ENCODE results near the gene RIC8B. TPM values are rescaled to one million over a fixed set of nuclear protein-coding genes. Genes with fewer than 3 reads are reported as not detected.

The RIC8B gene
- total RNA-seq, 1 donor from 2014 or later, result 16.7 TPM

DNA sequence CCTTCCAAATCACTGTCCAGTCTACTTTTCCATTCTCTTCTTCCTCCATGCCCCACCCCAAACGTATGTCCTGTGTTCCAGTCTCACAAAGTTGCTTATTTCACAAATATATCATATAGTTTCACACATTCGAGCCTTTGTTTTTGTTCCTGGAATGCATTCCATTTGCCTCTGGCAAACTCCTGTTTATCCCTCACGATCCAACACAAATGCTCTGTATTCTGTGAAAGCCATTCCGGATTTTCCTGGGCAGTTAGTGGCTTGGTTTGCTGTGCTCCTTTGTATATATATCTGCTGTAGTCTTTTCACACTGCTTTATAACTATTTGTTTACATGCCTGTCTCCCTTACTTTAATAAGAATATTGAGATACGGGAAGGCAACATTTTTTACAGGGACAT is 9.0 kb downstream of the RIC8B start:
- TF ChIP-seq, protein P1, sequence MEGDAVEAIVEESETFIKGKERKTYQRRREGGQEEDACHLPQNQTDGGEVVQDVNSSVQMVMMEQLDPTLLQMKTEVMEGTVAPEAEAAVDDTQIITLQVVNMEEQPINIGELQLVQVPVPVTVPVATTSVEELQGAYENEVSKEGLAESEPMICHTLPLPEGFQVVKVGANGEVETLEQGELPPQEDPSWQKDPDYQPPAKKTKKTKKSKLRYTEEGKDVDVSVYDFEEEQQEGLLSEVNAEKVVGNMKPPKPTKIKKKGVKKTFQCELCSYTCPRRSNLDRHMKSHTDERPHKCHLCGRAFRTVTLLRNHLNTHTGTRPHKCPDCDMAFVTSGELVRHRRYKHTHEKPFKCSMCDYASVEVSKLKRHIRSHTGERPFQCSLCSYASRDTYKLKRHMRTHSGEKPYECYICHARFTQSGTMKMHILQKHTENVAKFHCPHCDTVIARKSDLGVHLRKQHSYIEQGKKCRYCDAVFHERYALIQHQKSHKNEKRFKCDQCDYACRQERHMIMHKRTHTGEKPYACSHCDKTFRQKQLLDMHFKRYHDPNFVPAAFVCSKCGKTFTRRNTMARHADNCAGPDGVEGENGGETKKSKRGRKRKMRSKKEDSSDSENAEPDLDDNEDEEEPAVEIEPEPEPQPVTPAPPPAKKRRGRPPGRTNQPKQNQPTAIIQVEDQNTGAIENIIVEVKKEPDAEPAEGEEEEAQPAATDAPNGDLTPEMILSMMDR (IDR thresholded peaks at IDR 0.05), result no peak
- DNase-seq, result no peak
- Histone ChIP-seq H3K4me1 (no peaks in the 10 kb centered on the region), H3K36me3 (peaks cover 34% of the 10 kb centered on the region), H3K9me3 (no peaks in the 10 kb centered on the region), H3K4me3 (no peak overlapping the region), H3K27ac (no peak overlapping the region), H3K27me3 (ENCODE audit: low read depth) (no peaks in the 10 kb centered on the region)
- intact Hi-C loops (cut with DNase I), result no loop called here
- ATAC-seq, result no peak

DNA sequence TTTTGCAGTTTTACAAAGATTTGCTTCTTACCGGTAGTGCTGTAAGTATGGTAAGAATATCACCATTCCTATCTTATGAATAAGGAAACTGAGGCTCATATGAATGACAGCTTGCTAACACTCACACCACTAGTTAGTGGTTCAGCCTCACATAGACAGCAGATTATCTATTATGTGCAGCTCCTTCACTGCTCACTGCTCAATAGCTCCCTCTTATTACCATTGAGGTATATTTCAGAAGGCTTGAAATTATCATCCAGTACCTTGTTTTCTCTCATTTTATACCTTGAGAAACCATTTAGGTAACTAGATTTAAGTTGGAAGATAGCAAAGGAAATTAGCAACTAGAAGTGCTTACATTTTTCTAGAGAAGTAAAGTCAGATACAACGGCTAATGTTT is 15.5 kb downstream of the RIC8B start:
- no peak for ATAC-seq
- intact Hi-C loops (cut with DNase I), result no loop called here

DNA sequence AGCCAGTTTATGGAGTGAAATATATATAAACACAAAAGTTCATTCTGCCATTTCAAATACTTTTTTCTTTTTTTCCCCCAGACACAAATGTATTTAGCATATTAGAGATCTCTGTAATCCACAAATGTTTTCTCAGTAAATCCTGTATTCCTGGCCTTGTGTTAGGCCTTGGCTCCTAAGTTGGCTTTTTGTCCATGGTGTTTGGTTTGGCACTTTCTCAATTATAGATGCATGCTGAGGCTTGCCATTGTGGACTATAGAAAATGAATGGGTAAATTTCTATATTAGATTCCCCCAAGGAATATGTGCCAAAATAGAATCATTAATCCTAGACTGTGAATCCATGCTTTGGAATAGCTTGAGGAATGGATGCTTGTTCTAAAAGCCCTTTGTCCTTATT is 17.0 kb downstream of the RIC8B start:
- Histone ChIP-seq H3K27me3 (ENCODE audit: low read depth) (no peaks in the 10 kb centered on the region), H3K36me3 (peaks cover 25% of the 10 kb centered on the region), H3K27ac (no peak overlapping the region), H3K4me1 (no peaks in the 10 kb centered on the region), H3K4me3 (no peak overlapping the region), H3K9me3 (no peaks in the 10 kb centered on the region)
- ATAC-seq (no peak), DNase-seq (no peak)
- TF ChIP-seq, protein P1 (IDR thresholded peaks at IDR 0.05), result no peak
- intact Hi-C loops (cut with DNase I), result no loop called here

More for the DNA sequence above, 15.5 kb downstream of the RIC8B start:
- Histone ChIP-seq H3K4me1 (no peaks in the 10 kb centered on the region), H3K27ac (no peak overlapping the region), H3K9me3 (no peaks in the 10 kb centered on the region), H3K4me3 (no peak overlapping the region), H3K36me3 (peaks cover 34% of the 10 kb centered on the region), H3K27me3 (ENCODE audit: low read depth) (no peaks in the 10 kb centered on the region)
- DNase-seq, result no peak
- TF ChIP-seq, protein P1 (IDR thresholded peaks at IDR 0.05), result no peak

DNA sequence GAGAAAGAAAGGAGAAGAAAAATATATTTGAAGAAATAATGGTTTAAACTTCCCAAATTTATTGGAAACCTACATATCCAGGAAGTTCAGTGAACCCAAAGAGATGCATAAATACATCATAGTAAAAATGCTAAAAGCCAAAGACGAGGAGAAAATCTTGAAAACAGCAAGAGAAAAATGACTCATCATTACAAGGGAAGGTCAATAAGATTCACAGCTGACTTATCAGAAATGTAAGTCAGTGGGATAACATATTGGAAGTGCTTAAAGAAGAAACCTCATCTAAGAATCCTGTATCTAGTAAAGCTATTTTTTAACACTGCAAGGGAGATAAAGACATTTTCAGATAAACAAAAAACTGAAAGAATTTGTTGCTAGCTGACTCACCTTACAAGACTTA is 19.9 kb downstream of the RIC8B start:
- Histone ChIP-seq H3K27me3 (ENCODE audit: low read depth) (no peaks in the 10 kb centered on the region), H3K4me3 (no peak overlapping the region), H3K4me1 (no peaks in the 10 kb centered on the region), H3K36me3 (peaks cover 15% of the 10 kb centered on the region), H3K27ac (no peak overlapping the region), H3K9me3 (no peaks in the 10 kb centered on the region)
- intact Hi-C loops (cut with DNase I), result no loop called here
- TF ChIP-seq, protein P1 (IDR thresholded peaks at IDR 0.05), result no peak
- ATAC-seq, result no peak
- no peak for DNase-seq

DNA sequence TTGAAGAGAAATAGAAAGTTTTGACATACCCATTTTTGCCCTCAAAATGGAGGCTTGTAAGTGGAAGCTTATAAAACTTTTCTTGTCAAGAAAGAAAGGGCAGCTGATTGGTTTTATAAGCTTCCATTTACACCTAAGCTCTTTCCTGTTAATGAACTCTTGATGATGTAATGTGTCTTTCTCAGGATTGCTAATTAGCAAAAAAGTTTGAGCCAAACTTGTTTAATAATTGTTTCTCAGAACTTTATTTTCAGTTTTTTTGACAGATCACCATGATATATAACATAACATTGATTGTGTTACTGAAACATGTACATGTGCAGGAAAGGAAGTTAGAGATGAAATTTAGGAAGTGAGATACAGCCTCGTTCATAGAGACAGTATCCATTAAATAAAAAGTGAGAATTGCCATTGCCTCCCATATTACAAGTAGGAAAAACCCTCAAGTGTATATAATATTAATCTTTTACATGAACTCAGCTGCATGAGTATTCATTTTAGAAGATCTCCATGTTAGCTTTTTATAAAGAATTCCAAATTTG is 26.8 kb downstream of the RIC8B start:
- TF ChIP-seq, protein P1 (IDR thresholded peaks at IDR 0.05), result no peak
- Histone ChIP-seq H3K4me1 (no peaks in the 10 kb centered on the region), H3K27me3 (ENCODE audit: low read depth) (no peaks in the 10 kb centered on the region), H3K4me3 (no peak overlapping the region), H3K9me3 (no peaks in the 10 kb centered on the region), H3K27ac (no peak overlapping the region), H3K36me3 (peaks cover 13% of the 10 kb centered on the region)
- intact Hi-C loops (cut with DNase I), result no loop called here
- ATAC-seq (no peak), DNase-seq (no peak)
